ENCODE results near the gene LCN2. TPM values are rescaled to one million over a fixed set of nuclear protein-coding genes. Genes with fewer than 3 reads are reported as not detected.
A peak's percentile ranks its signal among the peaks of the same experiment; 100 is the strongest.

Gene LCN2
- total RNA-seq, 4 donors from 2014 or later: 36.2 to 931 (median 809) TPM

- 80 to 81% methylated on average over 6 to 7 of the region's 29 CpGs for WGBS, 2 donors
- intact Hi-C loops (cut with DNase I): loop anchor here (10.0 kb wide), 1 partner anchor 80 kb away; no protein-coding TSS in a partner anchor
- no peaks in the 10 kb centered on the region for H3K27me3 ChIP-seq
- no peaks in the 10 kb centered on the region for H3K9me3 ChIP-seq
- H3K27ac ChIP-seq: peak overlapping the region in 1 of 4 donors; percentile 46
- H3K36me3 ChIP-seq: peaks cover 0 to 41% (median 5%) of the 10 kb centered on the region in 3 donors
- no peak overlapping the region for H3K4me3 ChIP-seq
- peaks cover 0 to 13% (median 5%) of the 10 kb centered on the region in 3 donors for H3K4me1 ChIP-seq
- DNase-seq: no peak
- TF ChIP-seq POLR2A (IDR thresholded peaks at IDR 0.05) (no peak), CTCF (IDR thresholded peaks at IDR 0.05) (no peak)
Measured at GRCh38 chr9:128114326-128115186, 34.7 kb upstream of the LCN2 start.

GRCh38 chr9:128115187-128116103 lies 33.8 kb upstream of the LCN2 start:
- peak overlapping the region in 1 of 4 donors; percentile 46 for H3K27ac ChIP-seq
- H3K9me3 ChIP-seq: no peaks in the 10 kb centered on the region
- no peaks in the 10 kb centered on the region for H3K27me3 ChIP-seq
- peaks cover 0 to 46% (median 5%) of the 10 kb centered on the region in 3 donors for H3K36me3 ChIP-seq
- H3K4me1 ChIP-seq: peaks cover 0 to 12% (median 5%) of the 10 kb centered on the region in 3 donors
- no peak for DNase-seq
- TF ChIP-seq POLR2A (IDR thresholded peaks at IDR 0.05) (no peak), CTCF (IDR thresholded peaks at IDR 0.05) (no peak)
- no peak overlapping the region for H3K4me3 ChIP-seq
- 71 to 77% methylated on average over 1 to 9 of the region's 26 CpGs for WGBS, 2 donors
- intact Hi-C loops (cut with DNase I): loop anchor here (10.0 kb wide), 1 partner anchor 81 kb away; no protein-coding TSS in a partner anchor

GRCh38 chr9:128116104-128117083 lies 32.9 kb upstream of the LCN2 start:
- H3K27me3 ChIP-seq: no peaks in the 10 kb centered on the region
- intact Hi-C loops (cut with DNase I): loop anchor here (10.0 kb wide), 1 partner anchor 82 kb away; no protein-coding TSS in a partner anchor
- no peaks in the 10 kb centered on the region for H3K9me3 ChIP-seq
- H3K36me3 ChIP-seq: peaks cover 0 to 56% (median 5%) of the 10 kb centered on the region in 3 donors
- WGBS, 2 donors: 86 to 87% methylated on average over 10 to 16 of the region's 16 CpGs
- no peak for DNase-seq
- H3K4me1 ChIP-seq: peaks cover 0 to 12% (median 5%) of the 10 kb centered on the region in 3 donors
- TF ChIP-seq CTCF (IDR thresholded peaks at IDR 0.05) (no peak), POLR2A (IDR thresholded peaks at IDR 0.05) (no peak)
- H3K4me3 ChIP-seq: no peak overlapping the region
- no peak overlapping the region for H3K27ac ChIP-seq

GRCh38 chr9:128117613-128118471 lies 31.4 kb upstream of the LCN2 start:
- TF ChIP-seq CTCF (IDR thresholded peaks at IDR 0.05): peak; percentile 100
- no peak for TF ChIP-seq POLR2A (IDR thresholded peaks at IDR 0.05)
- peaks cover 0 to 12% (median 5%) of the 10 kb centered on the region in 3 donors for H3K4me1 ChIP-seq
- peaks cover 7 to 64% (median 18%) of the 10 kb centered on the region in 3 donors for H3K36me3 ChIP-seq
- H3K27me3 ChIP-seq: no peaks in the 10 kb centered on the region
- H3K4me3 ChIP-seq: peak overlapping the region in 1 of 4 donors; percentile 4
- DNase-seq: peak; percentile 56
- H3K27ac ChIP-seq: no peak overlapping the region
- intact Hi-C loops (cut with DNase I): loop anchor here (10.0 kb wide), 1 partner anchor 83 kb away; no protein-coding TSS in a partner anchor
- no peaks in the 10 kb centered on the region for H3K9me3 ChIP-seq
- 7 to 10% methylated on average over 13 to 14 of the region's 27 CpGs for WGBS, 2 donors
